Ishikawa (cell line): ENCODE results near the gene HSPA4L.

ENCODE experiments used
- CEBPB ChIP-seq: IDR thresholded peaks from 2 replicates; pipeline ENCODE4 v1.6.1; 2012
- CREB1 ChIP-seq: IDR thresholded peaks from 2 replicates; pipeline ENCODE4 v1.6.1; 2012; ENCODE audit warnings: low read depth
- EGR1 ChIP-seq: IDR thresholded peaks from 2 replicates; pipeline ENCODE4 v1.6.1; 2012
- EP300 ChIP-seq: IDR thresholded peaks from 2 replicates; pipeline ENCODE4 v1.6.1; 2012; ENCODE audit warnings: borderline replicate concordance
- FOXM1 ChIP-seq: IDR thresholded peaks from 2 replicates; pipeline ENCODE4 v1.6.1; 2012; ENCODE audit warnings: low read depth, borderline replicate concordance
- RAD21 ChIP-seq: IDR thresholded peaks from 2 replicates; pipeline ENCODE4 v1.6.1; 2012; ENCODE audit warnings: low read depth
- TF ChIP-seq, protein P1 (sequence below): IDR thresholded peaks from 2 replicates; pipeline ENCODE4 v1.6.1; 2012
- TF ChIP-seq, protein P2 (sequence below): IDR thresholded peaks from 2 replicates; pipeline ENCODE4 v1.6.1; 2012; ENCODE audit warnings: low read depth, mild to moderate bottlenecking

DNA sequence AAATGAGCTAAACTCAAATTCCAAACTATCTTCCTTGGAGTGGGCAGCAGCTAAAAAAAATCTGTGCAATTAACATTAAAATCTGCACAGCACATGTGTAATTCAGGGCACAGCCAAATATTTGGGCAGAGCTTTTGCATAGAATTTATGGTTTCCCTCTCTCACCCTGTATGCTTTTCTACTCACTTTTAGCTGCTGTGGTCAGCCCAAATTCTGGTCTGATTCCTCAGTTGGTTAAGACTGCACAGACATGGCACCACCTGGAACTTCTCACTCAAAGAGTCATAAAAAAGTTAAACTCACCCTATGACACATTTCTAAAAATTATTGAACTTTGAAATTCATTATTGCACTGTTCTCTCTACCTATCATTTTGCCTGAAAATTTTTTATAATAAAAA, 93.7 kb downstream of the HSPA4L start:
- TF ChIP-seq EP300 (no peak), FOXM1 (no peak), CREB1 (no peak), EGR1 (no peak), CEBPB (no peak), RAD21 (no peak)
- TF ChIP-seq, protein P1, sequence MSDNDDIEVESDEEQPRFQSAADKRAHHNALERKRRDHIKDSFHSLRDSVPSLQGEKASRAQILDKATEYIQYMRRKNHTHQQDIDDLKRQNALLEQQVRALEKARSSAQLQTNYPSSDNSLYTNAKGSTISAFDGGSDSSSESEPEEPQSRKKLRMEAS = no peak
- TF ChIP-seq, protein P2, sequence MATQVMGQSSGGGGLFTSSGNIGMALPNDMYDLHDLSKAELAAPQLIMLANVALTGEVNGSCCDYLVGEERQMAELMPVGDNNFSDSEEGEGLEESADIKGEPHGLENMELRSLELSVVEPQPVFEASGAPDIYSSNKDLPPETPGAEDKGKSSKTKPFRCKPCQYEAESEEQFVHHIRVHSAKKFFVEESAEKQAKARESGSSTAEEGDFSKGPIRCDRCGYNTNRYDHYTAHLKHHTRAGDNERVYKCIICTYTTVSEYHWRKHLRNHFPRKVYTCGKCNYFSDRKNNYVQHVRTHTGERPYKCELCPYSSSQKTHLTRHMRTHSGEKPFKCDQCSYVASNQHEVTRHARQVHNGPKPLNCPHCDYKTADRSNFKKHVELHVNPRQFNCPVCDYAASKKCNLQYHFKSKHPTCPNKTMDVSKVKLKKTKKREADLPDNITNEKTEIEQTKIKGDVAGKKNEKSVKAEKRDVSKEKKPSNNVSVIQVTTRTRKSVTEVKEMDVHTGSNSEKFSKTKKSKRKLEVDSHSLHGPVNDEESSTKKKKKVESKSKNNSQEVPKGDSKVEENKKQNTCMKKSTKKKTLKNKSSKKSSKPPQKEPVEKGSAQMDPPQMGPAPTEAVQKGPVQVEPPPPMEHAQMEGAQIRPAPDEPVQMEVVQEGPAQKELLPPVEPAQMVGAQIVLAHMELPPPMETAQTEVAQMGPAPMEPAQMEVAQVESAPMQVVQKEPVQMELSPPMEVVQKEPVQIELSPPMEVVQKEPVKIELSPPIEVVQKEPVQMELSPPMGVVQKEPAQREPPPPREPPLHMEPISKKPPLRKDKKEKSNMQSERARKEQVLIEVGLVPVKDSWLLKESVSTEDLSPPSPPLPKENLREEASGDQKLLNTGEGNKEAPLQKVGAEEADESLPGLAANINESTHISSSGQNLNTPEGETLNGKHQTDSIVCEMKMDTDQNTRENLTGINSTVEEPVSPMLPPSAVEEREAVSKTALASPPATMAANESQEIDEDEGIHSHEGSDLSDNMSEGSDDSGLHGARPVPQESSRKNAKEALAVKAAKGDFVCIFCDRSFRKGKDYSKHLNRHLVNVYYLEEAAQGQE = no peak
